Measurements from ENCODE around the gene TSPAN14.
"Not testable (repeated sequence)": the region's sequence is repeated elsewhere in the genome, so short reads cannot be mapped to it uniquely, and the experiment has no call there.

TSPAN14 gene

GRCh38 chr10:80542652-80543318, 88.7 kb downstream of the TSPAN14 start:
- no peak for DNase-seq (ENCODE audit: low read depth)

GRCh38 chr10:80543319-80543672, 89.2 kb downstream of the TSPAN14 start:
- DNase-seq (ENCODE audit: low read depth), result not testable (repeated sequence)

- DNase-seq (ENCODE audit: low read depth), result no peak
These were observed 90.3 kb downstream of the TSPAN14 start for GRCh38 chr10:80544316-80544953.

GRCh38 chr10:80545258-80545881, 91.3 kb downstream of the TSPAN14 start:
- DNase-seq (ENCODE audit: low read depth), result no peak

GRCh38 chr10:80552151-80552646, 98.1 kb downstream of the TSPAN14 start:
- DNase-seq (ENCODE audit: low read depth), result no peak

GRCh38 chr10:80553436-80553835, 99.3 kb downstream of the TSPAN14 start:
- no peak for DNase-seq (ENCODE audit: low read depth)

GRCh38 chr10:80554050-80554449, 99.9 kb downstream of the TSPAN14 start:
- no peak for DNase-seq (ENCODE audit: low read depth)

- no peak for DNase-seq (ENCODE audit: low read depth)
These were observed 101.3 kb downstream of the TSPAN14 start for GRCh38 chr10:80555415-80555814.

- DNase-seq (ENCODE audit: low read depth), result no peak
These were observed 107.8 kb downstream of the TSPAN14 start for GRCh38 chr10:80561950-80562349.

GRCh38 chr10:80567292-80567691, 113.2 kb downstream of the TSPAN14 start:
- no peak for DNase-seq (ENCODE audit: low read depth)

GRCh38 chr10:80569131-80569895, 115.2 kb downstream of the TSPAN14 start:
- no peak for DNase-seq (ENCODE audit: low read depth)

- no peak for DNase-seq (ENCODE audit: low read depth)
These were observed 117.2 kb downstream of the TSPAN14 start for GRCh38 chr10:80571352-80571751.

GRCh38 chr10:80579181-80579763, 125.2 kb downstream of the TSPAN14 start:
- no peak for DNase-seq (ENCODE audit: low read depth)

- no peak for DNase-seq (ENCODE audit: low read depth)
These were observed 125.9 kb downstream of the TSPAN14 start for GRCh38 chr10:80579849-80580637.

- no peak for DNase-seq (ENCODE audit: low read depth)
These were observed 126.7 kb downstream of the TSPAN14 start for GRCh38 chr10:80580638-80581468.

GRCh38 chr10:80581469-80581835, 127.3 kb downstream of the TSPAN14 start:
- no peak for DNase-seq (ENCODE audit: low read depth)

- DNase-seq (ENCODE audit: low read depth), result no peak
These were observed 128.3 kb downstream of the TSPAN14 start for GRCh38 chr10:80582286-80582960.

Data from activated T-cell treated with anti-CD3 and anti-CD28 coated beads for 24 hours (primary cell).